H9 (cell line): Measurements from ENCODE around the gene CHGA. TPM values are rescaled to one million over a fixed set of nuclear protein-coding genes. Genes with fewer than 3 reads are reported as not detected.

Experiments
- DNase-seq: peaks from one replicate; pipeline ENCODE4 v3.0.0-alpha.2; 2017
- H2AFZ ChIP-seq: one replicate; pipeline ENCODE4 v1.6.1; 2013; ENCODE audit warnings: mild to moderate bottlenecking, low read length, control low read depth, moderate library complexity
- H2AK5ac ChIP-seq: 2 replicates; pipeline ENCODE4 v1.6.1; 2013; ENCODE audit warnings: low read length, control low read depth, mixed read lengths; ENCODE audit not compliant: insufficient read length
- H2BK120ac ChIP-seq: one replicate; pipeline ENCODE4 v1.6.1; 2013; ENCODE audit warnings: low read depth, mild to moderate bottlenecking, low read length, control low read depth, inconsistent platforms; ENCODE audit not compliant: poor library complexity, severe bottlenecking
- H2BK12ac ChIP-seq: 2 replicates; pipeline ENCODE4 v1.6.1; 2013; ENCODE audit warnings: low read length, control low read depth, mixed read lengths, low read depth; ENCODE audit not compliant: insufficient read length
- H2BK15ac ChIP-seq: 2 replicates; pipeline ENCODE4 v1.6.1; 2013; ENCODE audit warnings: low read depth, low read length, control low read depth
- H2BK20ac ChIP-seq: one replicate; pipeline ENCODE4 v1.6.1; 2013; ENCODE audit warnings: low read depth, mild to moderate bottlenecking, low read length, control low read depth, inconsistent platforms; ENCODE audit not compliant: poor library complexity, severe bottlenecking
- H2BK5ac ChIP-seq: 2 replicates; pipeline ENCODE4 v1.6.1; 2013; ENCODE audit warnings: low read length, control low read depth, mixed read lengths; ENCODE audit not compliant: insufficient read length
- H3K14ac ChIP-seq: 2 replicates; pipeline ENCODE4 v1.6.1; 2013; ENCODE audit warnings: low read length, control low read depth; ENCODE audit not compliant: insufficient read depth
- H3K18ac ChIP-seq: 2 replicates; pipeline ENCODE4 v1.6.1; 2013; ENCODE audit warnings: low read depth, mild to moderate bottlenecking, mixed read lengths, low read length, control low read depth; ENCODE audit not compliant: insufficient read length
- H3K23ac ChIP-seq: 2 replicates; pipeline ENCODE4 v1.6.1; 2013; ENCODE audit warnings: low read length, control low read depth, mixed read lengths, low read depth; ENCODE audit not compliant: insufficient read length
- H3K23me2 ChIP-seq: 2 replicates; pipeline ENCODE4 v1.6.1; 2013; ENCODE audit warnings: low read depth, mild to moderate bottlenecking, mixed read lengths, low read length, control low read depth; ENCODE audit not compliant: insufficient read length, poor library complexity, severe bottlenecking
- H3K27ac ChIP-seq: 2 replicates; pipeline ENCODE4 v1.5.1; 2013; ENCODE audit warnings: low read length, control low read depth, mixed read lengths, low read depth; ENCODE audit not compliant: insufficient read length
- H3K27me3 ChIP-seq: 2 replicates; pipeline ENCODE4 v1.6.1; 2013; ENCODE audit warnings: low read length, control low read depth, inconsistent platforms; ENCODE audit not compliant: insufficient read depth
- H3K4ac ChIP-seq: 2 replicates; pipeline ENCODE4 v1.6.1; 2013; ENCODE audit warnings: low read depth, mild to moderate bottlenecking, control low read depth, inconsistent platforms, low read length, moderate library complexity
- H3K4me1 ChIP-seq: 2 replicates; pipeline ENCODE4 v1.6.1; 2013; ENCODE audit warnings: low read length, control low read depth, inconsistent platforms; ENCODE audit not compliant: insufficient read depth
- H3K4me2 ChIP-seq: 2 replicates; pipeline ENCODE4 v1.6.1; 2013; ENCODE audit warnings: low read length, control low read depth, mixed read lengths; ENCODE audit not compliant: insufficient read length, insufficient read depth
- H3K56ac ChIP-seq: 2 replicates; pipeline ENCODE4 v1.6.1; 2013; ENCODE audit warnings: low read depth, mild to moderate bottlenecking, mixed read lengths, low read length, control low read depth; ENCODE audit not compliant: insufficient read length
- H3K79me1 ChIP-seq: 2 replicates; pipeline ENCODE4 v1.6.1; 2013; ENCODE audit warnings: low read depth, mild to moderate bottlenecking, moderate library complexity, low read length, control low read depth, inconsistent platforms; ENCODE audit not compliant: insufficient read depth, poor library complexity, severe bottlenecking
- H3K79me2 ChIP-seq: 2 replicates; pipeline ENCODE4 v1.6.1; 2013; ENCODE audit warnings: low read length, control low read depth, inconsistent platforms; ENCODE audit not compliant: insufficient read depth
- H3K9ac ChIP-seq: 2 replicates; pipeline ENCODE4 v1.6.1; 2013; ENCODE audit warnings: low read length, control low read depth, mixed read lengths; ENCODE audit not compliant: insufficient read length; ENCODE audit errors: extremely low read depth
- H3K9me3 ChIP-seq: one replicate; pipeline ENCODE4 v1.6.1; 2013; ENCODE audit warnings: low read depth, low read length, inconsistent platforms; ENCODE audit not compliant: control insufficient read depth
- H3T11ph ChIP-seq: one replicate; pipeline ENCODE4 v1.6.1; 2013; ENCODE audit warnings: mild to moderate bottlenecking, low read length, control low read depth, inconsistent platforms
- H4K20me1 ChIP-seq: one replicate; pipeline ENCODE4 v1.6.1; 2013; ENCODE audit not compliant: control insufficient read depth, insufficient read length, insufficient read depth
- H4K5ac ChIP-seq: 2 replicates; pipeline ENCODE4 v1.6.1; 2013; ENCODE audit warnings: low read depth, mild to moderate bottlenecking, mixed read lengths, low read length, control low read depth; ENCODE audit not compliant: insufficient read length
- H4K8ac ChIP-seq: replicated peaks from 2 replicates; pipeline ENCODE4 v1.6.1; 2013; ENCODE audit warnings: low read length, control low read depth, mixed read lengths, low read depth; ENCODE audit not compliant: insufficient read length
- H4K91ac ChIP-seq: 2 replicates; pipeline ENCODE4 v1.6.1; 2013; ENCODE audit warnings: low read depth, mild to moderate bottlenecking, moderate library complexity, mixed read lengths, low read length, control low read depth; ENCODE audit not compliant: insufficient read length
- H3K27ac Mint-ChIP-seq, 3 experiments: 2 replicates in 2 of 3; 3 replicates in 1 of 3; pipeline ENCODE4 v1.8.0; 2020 to 2021; ENCODE audit warnings: mixed read lengths in 3 of 3, mild to moderate bottlenecking in 1 of 3, moderate library complexity in 1 of 3
- H3K27me3 Mint-ChIP-seq: 2 replicates; pipeline ENCODE4 v1.8.0; 2021; ENCODE audit warnings: low read depth, mild to moderate bottlenecking, moderate library complexity, mixed read lengths
- H3K36me3 Mint-ChIP-seq, 3 experiments: 2 replicates in 2 of 3; 3 replicates in 1 of 3; pipeline ENCODE4 v1.8.0; 2020 to 2021; ENCODE audit warnings: low read depth in 3 of 3, mixed read lengths in 3 of 3; ENCODE audit not compliant: insufficient read depth in 1 of 3
- H3K4me1 Mint-ChIP-seq, 2 experiments: 2 replicates each; pipeline ENCODE4 v1.8.0; 2020; ENCODE audit warnings: mixed read lengths in 2 of 2
- H3K4me3 Mint-ChIP-seq, 2 experiments: 2 replicates in 1 of 2; 3 replicates in 1 of 2; pipeline ENCODE4 v1.8.0; 2020 to 2021; ENCODE audit warnings: mild to moderate bottlenecking in 2 of 2, mixed read lengths in 2 of 2, moderate library complexity in 1 of 2
- H3K9me3 Mint-ChIP-seq, 2 experiments: 2 replicates in 1 of 2; 3 replicates in 1 of 2; pipeline ENCODE4 v1.8.0; 2020; ENCODE audit warnings: mild to moderate bottlenecking in 2 of 2, mixed read lengths in 2 of 2, moderate library complexity in 1 of 2
- CTCF ChIP-seq: fragments of 200-600 bp; sonication (generic); conservative IDR thresholded peaks from 3 replicates; pipeline ENCODE4 v1.8.0; 2021; ENCODE audit warnings: antibody characterized with exemption, mild to moderate bottlenecking
- WGBS: extraction: QIAGEN DNeasy Blood & Tissue Kit; methylation state at CpG from one replicate; pipeline ENCODE4 v1.1.7; 2013; ENCODE audit warnings: missing lambda C conversion rate, low lambda C conversion rate, mixed read lengths; ENCODE audit not compliant: insufficient read length; ENCODE audit errors: extremely low coverage; 5-methylcytosine and 5-hydroxymethylcytosine counted together
- total RNA-seq: library from RNA; stranded (reverse); gene quantifications from 2 replicates; pipeline ENCODE4 v1.2.1, GENCODE V29; 2021

The CHGA gene
- total RNA-seq, 1 experiment from 2014 or later: 6.7 TPM

- no CpG with 5 or more reads among the region's 2 CpGs for WGBS
- Histone ChIP-seq H2BK20ac (no peak overlapping the region), H3K4me2 (no peak overlapping the region), H3K23ac (no peak overlapping the region), H3K23me2 (no peaks in the 10 kb centered on the region), H4K20me1 (no peaks in the 10 kb centered on the region), H4K91ac (no peak overlapping the region), H3K14ac (no peak overlapping the region), H2BK12ac (no peak overlapping the region), H4K5ac (no peak overlapping the region), H3K79me1 (no peaks in the 10 kb centered on the region), H3K56ac (no peak overlapping the region), H3K27ac (no peak overlapping the region), H3T11ph (no peak overlapping the region), H3K4ac (no peak overlapping the region), H3K79me2 (no peaks in the 10 kb centered on the region), H4K8ac (no peak overlapping the region), H3K18ac (no peak overlapping the region), H2AK5ac (no peak overlapping the region), H3K4me1 (peaks cover 2% of the 10 kb centered on the region; the same call in 1 of the 2 replicates), H2BK5ac (no peak overlapping the region), H2BK120ac (no peak overlapping the region), H2BK15ac (no peak overlapping the region), H2AFZ (no peak overlapping the region), H3K9ac (no peak overlapping the region), H3K27me3 (no peaks in the 10 kb centered on the region), H3K9me3 (peaks cover 15% of the 10 kb centered on the region)
- Mint-ChIP-seq H3K4me1 (peaks cover 19 to 22% of the 10 kb centered on the region in 2 experiments), H3K36me3 (peaks cover 56 to 57% (median 57%) of the 10 kb centered on the region in 3 experiments), H3K27me3 (peaks cover 3% of the 10 kb centered on the region), H3K27ac (no peak overlapping the region), H3K4me3 (no peak overlapping the region), H3K9me3 (peaks cover 44 to 49% of the 10 kb centered on the region in 2 experiments)
- no peak for DNase-seq
- TF ChIP-seq CTCF: no peak
These were observed 53.3 kb downstream of the CHGA start for GRCh38 chr14:92976268-92976667.
